ENCODE results near the gene NEK9. TPM values are rescaled to one million over a fixed set of nuclear protein-coding genes. Genes with fewer than 3 reads are reported as not detected.

Gene NEK9
- total RNA-seq, 1 experiment from 2014 or later: 56.5 TPM

DNA sequence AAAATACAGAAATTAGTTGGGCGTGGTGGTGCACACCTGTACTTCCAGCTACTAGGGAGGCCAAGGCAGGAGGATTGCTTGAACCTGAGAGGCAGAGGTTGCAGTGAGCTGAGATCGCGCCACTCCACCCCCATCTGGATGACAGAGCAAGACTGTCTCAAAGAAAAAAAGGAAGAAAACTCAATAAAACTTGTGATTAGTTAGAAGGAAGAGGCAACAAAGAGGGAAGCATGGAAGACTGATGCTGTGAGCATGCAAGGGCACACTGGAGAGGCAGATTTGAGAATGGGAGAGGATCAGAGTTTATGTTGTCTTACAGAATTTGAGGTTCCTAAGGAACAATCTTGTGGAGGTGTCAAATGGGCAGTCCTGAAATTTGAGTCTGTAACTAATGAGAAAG, 60.2 kb downstream of the NEK9 start:
- Histone ChIP-seq H3K4me2 (ENCODE audit: insufficient read depth, insufficient read length, low read length) (no peak overlapping the region), H4K5ac (ENCODE audit: insufficient read length, low read depth, low read length) (no peak overlapping the region), H3K23me2 (ENCODE audit: insufficient read length, low read depth, low read length, poor library complexity, severe bottlenecking) (peaks cover 11% of the 10 kb centered on the region), H3K4ac (ENCODE audit: low read depth, low read length) (no peak overlapping the region), H3K27me3 (ENCODE audit: insufficient read depth, low read length) (no peaks in the 10 kb centered on the region), H3K27ac (ENCODE audit: insufficient read length, low read depth, low read length) (no peak overlapping the region), H2BK15ac (ENCODE audit: low read depth, low read length) (no peak overlapping the region), H2AFZ (ENCODE audit: low read length) (no peak overlapping the region), H3K79me1 (ENCODE audit: insufficient read depth, low read depth, low read length, poor library complexity, severe bottlenecking) (no peaks in the 10 kb centered on the region), H3K9ac (ENCODE audit: extremely low read depth, insufficient read length, low read length) (no peak overlapping the region), H3K79me2 (ENCODE audit: insufficient read depth, low read length) (peaks cover 1% of the 10 kb centered on the region; the same call in 1 of the 2 replicates), H3K14ac (ENCODE audit: insufficient read depth, low read length) (no peak overlapping the region), H3K9me3 (ENCODE audit: control insufficient read depth, low read depth, low read length) (no peaks in the 10 kb centered on the region), H4K8ac (replicated peaks; ENCODE audit: insufficient read length, low read depth, low read length) (no peak overlapping the region), H3K56ac (ENCODE audit: insufficient read length, low read depth, low read length) (no peak overlapping the region), H2BK5ac (ENCODE audit: insufficient read length, low read length) (no peak overlapping the region), H3K4me1 (ENCODE audit: insufficient read depth, low read length) (peaks cover 2% of the 10 kb centered on the region; the same call in 1 of the 2 replicates), H3K23ac (ENCODE audit: insufficient read length, low read depth, low read length) (no peak overlapping the region), H2BK120ac (ENCODE audit: low read depth, low read length, poor library complexity, severe bottlenecking) (no peak overlapping the region), H4K91ac (ENCODE audit: insufficient read length, low read depth, low read length) (no peak overlapping the region), H3T11ph (ENCODE audit: low read length) (no peak overlapping the region), H2BK12ac (ENCODE audit: insufficient read length, low read depth, low read length) (no peak overlapping the region), H3K18ac (ENCODE audit: insufficient read length, low read depth, low read length) (no peak overlapping the region), H2AK5ac (ENCODE audit: insufficient read length, low read length) (no peak overlapping the region), H2BK20ac (ENCODE audit: low read depth, low read length, poor library complexity, severe bottlenecking) (no peak overlapping the region), H4K20me1 (ENCODE audit: control insufficient read depth, insufficient read depth, insufficient read length) (no peaks in the 10 kb centered on the region)
- WGBS (ENCODE audit: extremely low coverage, insufficient read length, low lambda C conversion rate): no CpG with 5 or more reads among the region's 3 CpGs
- Mint-ChIP-seq H3K27me3 (ENCODE audit: low read depth) (no peaks in the 10 kb centered on the region; the same call in 1 of the 2 replicates), H3K27ac (no peak overlapping the region), H3K36me3 (ENCODE audit: insufficient read depth in 1 of 3, low read depth in 3 of 3) (peaks cover 0 to under 1% (median 0%) of the 10 kb centered on the region in 3 experiments; a peak in 1 of 7 replicates), H3K4me3 (no peak overlapping the region), H3K9me3 (no peaks in the 10 kb centered on the region), H3K4me1 (peaks cover 21% of the 10 kb centered on the region in 2 experiments)
- no peak for DNase-seq
- TF ChIP-seq, protein P1, sequence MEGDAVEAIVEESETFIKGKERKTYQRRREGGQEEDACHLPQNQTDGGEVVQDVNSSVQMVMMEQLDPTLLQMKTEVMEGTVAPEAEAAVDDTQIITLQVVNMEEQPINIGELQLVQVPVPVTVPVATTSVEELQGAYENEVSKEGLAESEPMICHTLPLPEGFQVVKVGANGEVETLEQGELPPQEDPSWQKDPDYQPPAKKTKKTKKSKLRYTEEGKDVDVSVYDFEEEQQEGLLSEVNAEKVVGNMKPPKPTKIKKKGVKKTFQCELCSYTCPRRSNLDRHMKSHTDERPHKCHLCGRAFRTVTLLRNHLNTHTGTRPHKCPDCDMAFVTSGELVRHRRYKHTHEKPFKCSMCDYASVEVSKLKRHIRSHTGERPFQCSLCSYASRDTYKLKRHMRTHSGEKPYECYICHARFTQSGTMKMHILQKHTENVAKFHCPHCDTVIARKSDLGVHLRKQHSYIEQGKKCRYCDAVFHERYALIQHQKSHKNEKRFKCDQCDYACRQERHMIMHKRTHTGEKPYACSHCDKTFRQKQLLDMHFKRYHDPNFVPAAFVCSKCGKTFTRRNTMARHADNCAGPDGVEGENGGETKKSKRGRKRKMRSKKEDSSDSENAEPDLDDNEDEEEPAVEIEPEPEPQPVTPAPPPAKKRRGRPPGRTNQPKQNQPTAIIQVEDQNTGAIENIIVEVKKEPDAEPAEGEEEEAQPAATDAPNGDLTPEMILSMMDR (conservative IDR thresholded peaks at IDR 0.05): no peak
